Measurements from ENCODE around the gene CBARP.
"Not testable (repeated sequence)": the region's sequence is repeated elsewhere in the genome, so short reads cannot be mapped to it uniquely, and the experiment has no call there.

Gene CBARP

DNA sequence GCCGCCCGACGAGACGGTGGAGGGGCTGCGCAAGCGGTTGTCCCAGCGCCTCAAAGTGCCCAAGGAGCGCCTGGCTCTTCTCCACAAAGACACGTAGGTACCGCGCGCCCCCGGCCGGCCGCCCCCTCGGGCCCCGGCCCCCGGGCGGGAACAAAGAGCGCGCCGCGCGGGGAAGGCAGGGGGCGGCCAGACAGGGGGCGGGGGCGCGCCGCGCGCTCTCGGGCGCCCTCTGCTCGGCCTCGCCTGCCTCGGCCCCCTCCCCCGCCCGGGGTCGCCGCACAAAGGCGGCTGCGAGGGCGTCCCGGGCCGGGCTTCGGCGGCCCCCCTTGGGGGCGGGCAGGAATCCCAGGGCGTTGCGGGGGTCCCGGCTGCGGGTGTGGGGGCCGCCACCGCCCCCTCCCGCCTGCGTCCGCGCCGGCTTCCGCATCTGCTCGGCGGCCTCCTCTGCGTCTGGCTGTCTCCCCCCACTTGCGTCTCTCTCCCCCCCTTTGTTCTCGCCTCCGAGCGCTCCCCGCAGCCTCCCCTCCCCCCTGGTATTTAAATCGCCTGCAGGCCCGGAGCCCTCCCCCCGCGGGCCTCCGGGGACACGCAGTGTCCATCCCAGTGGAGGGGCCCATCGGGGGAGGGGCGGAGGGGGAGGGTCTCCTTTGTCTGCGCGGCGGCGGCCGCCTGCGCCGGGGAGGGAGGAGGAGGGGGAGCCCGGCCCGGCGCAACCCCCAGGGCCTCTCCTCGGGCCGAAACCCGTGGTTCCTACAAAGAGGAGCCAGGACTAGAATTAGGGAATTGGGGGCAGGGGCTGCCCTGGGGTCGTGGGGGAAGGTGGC lies 12.8 kb upstream of the CBARP start:
- peak; percentile 24 for DNase-seq

DNA sequence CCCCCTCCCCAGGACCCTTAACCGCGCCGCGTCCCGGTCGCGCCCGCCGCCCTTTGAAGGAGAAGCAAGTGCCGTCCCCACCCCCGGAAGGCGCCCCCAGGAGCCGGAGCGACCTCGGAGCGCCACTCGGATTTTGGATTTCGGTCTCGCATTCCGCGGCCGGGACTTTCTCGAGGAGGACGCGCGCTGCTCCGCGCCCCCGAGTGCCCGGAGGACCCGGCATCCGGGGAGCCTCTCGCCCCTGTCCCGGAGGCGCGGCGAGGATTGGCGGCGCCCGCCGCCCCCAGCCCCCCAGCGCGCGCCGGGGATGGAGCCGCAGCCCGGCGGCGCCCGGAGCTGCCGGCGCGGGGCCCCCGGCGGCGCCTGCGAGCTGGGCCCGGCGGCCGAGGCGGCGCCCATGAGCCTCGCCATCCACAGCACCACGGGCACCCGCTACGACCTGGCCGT lies 12.2 kb upstream of the CBARP start:
- DNase-seq = no peak

DNA sequence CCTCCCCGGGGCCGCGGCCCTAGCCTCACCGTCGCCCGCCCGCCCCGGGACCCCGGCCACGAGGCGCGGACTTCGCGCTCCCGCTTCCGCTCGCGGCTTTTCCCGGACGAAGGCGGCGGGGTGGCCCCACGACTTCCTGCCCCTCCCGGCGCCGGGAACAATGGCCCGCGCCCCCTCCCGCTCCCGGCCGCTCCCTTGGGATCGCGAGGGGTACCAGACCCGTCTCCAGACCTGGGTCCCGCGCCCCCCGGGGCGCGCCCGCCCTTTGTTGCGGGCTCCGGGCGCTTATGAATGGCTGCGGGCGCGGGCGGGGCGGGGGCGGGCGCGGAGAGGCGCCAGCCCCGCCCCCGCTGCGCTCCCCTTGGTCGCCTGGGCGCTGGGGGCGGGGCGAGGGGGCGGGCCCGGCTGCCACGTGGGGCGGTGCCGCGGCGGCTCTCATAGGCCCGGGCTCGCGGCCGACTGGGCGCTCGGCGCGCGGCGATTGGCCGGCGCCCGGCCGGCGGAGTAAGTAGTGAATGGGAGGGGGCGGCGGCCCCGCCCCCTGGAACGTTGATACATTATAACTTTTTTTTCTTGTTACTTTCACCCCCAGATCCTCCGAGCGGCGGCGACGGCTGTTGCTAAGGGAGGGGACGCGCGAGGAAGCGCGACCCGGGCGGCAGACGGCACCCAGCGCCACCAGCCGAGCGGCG lies 11.6 kb upstream of the CBARP start:
- peak; percentile 91 for DNase-seq

DNA sequence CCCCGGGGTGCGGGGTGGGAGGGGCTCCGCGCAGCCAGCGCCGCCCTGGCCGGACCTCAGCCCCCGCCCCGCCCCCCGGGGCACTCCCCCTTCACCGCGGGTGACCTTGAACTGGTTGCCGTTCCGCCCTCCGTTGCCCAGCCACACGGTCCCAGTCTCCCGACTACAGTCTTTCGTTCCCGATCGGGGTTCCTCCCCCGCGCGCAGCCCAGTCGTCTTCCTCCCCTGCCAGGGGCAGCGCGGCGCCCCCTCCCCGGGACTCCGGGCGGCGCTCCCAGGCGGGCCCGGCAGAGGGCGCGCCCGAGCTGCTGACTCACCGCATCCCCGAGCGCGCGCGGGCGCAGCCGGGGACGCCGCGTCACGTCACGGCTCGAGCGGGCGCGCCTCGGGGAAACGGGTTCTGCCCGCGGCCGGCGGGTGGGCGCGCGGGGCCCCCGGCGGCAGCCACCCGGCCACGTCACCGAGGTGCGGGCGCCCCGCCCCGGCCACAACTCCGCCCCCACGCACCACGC lies 11.0 kb upstream of the CBARP start:
- DNase-seq = peak; percentile 71

DNA sequence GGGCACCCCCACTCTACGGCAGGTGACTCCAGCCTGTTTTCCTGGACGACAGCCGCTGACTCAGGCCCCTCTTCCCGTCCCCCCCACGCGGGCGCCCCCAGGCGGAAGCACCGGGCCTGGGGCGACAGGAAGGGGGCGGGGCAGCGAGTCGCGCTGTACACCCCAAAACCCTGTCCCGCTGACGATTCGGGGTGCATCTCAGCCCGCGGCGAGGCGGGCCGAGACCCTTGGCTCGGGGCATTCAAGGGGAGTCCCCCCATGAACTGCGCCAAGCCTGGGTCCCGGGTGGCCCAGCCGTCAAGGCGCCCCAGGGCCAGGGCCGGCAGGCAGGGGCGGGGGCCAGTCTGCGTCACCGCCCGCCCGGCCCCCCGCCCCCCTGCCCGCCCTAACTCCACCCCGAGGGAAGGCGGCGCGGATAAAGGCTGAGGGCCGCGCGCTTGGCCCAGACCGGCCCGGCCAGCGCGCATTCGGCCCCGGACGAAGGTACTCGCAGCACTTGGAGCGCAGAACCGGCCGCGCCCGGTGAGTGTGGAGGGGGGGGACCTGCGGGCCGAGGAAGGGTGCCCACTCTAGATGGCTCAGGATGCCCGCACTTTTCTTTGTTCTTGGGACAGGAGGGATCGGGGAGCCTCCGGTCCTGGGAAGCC lies 10.5 kb upstream of the CBARP start, which contains the start of gene MIDN:
TSS of gene MIDN (plus strand) at position 445 of the 647 bp plus-strand sequence. CDS start 1,714 bp downstream, outside the sequence.
- DNase-seq = peak; percentile 71

DNA sequence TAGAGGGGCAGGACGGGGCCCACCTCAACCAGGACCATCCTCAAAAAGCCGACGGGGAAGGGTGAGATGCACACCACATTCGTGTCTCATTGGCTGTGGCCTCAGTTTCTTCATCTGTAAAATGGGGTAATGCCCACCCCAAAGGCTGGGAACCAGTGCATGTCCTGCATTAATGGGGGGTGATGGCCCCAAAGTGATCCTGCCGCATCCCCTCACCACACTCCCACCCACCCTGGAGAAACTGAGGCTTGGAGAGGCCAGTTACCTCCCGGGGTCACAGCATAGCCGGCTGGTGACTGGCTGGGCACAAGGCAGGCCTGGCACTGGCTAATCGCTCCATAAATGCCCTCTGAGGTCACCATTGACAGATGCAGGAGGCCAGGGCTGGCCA lies 9.9 kb upstream of the CBARP start:
- no peak for DNase-seq

DNA sequence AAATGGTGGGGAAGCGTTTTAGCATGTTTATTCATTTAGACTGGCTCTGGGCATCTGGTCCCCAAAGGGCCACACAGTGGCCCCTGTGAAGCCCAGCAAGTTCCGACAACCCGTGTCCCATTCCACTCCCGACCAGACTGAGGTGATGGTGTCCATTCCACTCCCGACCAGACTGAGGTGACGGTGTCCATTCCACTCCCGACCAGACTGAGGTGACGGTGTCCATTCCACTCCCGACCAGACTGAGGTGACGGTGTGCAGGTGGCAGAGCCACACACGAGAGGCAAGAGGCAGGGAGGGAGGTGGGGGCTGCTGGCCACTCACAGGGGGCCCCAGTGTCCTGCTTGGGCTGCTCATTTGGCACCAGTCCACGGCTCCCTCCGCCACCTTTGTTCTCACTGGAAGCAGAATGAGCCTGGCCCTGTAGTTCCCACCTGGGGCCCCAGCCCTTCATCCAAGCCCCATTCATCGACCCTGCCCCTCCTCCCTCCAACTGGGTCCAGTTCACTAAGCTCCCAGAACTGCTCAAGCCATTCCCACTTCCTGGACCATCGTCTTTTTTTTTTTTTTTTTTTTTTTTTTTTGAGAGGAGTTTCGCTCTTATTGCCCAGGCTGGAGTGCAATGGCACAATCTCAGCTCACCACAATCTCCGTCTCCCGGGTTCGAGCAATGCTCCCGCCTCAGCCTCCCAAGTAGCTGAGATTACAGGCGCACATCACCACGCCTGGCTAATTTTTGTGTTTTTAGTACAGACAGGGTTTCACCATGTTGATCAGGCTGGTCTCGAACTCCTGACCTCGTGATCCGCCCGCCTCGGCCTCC lies 8.7 kb upstream of the CBARP start:
- not testable (repeated sequence) for DNase-seq

- no peak for DNase-seq
Measured at GRCh38 chr19:1245494-1246264, 7.9 kb upstream of the CBARP start.

DNA sequence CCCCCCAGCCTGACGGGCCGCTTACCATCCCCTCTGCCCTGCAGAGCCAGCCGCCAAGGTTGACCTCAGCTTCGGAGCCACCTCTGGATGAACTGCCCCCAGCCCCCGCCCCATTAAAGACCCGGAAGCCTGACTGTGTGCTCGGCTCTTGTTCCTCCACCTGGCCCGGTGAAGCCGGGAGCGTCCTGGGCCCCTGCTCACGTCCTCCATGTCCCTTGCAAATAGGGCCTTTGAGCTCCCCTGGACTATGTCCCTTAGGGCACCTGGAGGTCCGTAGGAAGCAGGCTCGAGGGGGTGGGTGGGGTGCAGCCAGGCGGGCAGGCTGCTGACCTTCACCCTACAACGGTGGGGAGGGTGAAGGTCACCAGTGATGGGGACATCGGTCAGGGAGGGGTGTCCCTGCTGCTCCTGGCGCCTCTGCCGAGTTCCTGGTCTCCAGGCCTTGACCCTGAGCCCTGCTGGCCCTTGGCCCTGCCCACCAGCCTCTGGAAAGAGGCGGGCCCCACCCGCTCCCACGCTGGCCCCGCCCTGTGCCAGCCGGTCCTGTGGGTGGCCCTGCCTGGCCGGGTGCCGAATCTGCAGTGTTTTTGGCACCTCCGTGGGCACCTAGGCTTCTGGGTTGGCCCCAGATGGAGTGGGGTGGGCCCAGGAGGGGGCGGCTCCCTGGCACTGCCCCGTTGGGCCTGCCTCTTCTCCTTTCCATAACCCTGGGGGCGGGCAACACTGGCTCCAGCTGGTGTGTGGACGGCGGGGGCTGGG lies 7.1 kb upstream of the CBARP start:
- DNase-seq = no peak

GRCh38 chr19:1243768-1244692 lies 6.2 kb upstream of the CBARP start:
- peak; percentile 58 for DNase-seq

GRCh38 chr19:1241417-1242095 lies 3.8 kb upstream of the CBARP start, which contains the start of gene ATP5F1D:
Gene ATP5F1D (plus strand): TSS chr19:1241751. CDS start chr19:1241851, 100 bp downstream.
- peak; percentile 82 for DNase-seq

- no peak for DNase-seq
Measured at GRCh38 chr19:1240925-1241324, 3.1 kb upstream of the CBARP start.

- peak; percentile 74 for DNase-seq
Measured at GRCh38 chr19:1239796-1240737, 2.3 kb upstream of the CBARP start.

- DNase-seq = no peak
Measured at GRCh38 chr19:1239420-1239795, 1.6 kb upstream of the CBARP start.

DNA sequence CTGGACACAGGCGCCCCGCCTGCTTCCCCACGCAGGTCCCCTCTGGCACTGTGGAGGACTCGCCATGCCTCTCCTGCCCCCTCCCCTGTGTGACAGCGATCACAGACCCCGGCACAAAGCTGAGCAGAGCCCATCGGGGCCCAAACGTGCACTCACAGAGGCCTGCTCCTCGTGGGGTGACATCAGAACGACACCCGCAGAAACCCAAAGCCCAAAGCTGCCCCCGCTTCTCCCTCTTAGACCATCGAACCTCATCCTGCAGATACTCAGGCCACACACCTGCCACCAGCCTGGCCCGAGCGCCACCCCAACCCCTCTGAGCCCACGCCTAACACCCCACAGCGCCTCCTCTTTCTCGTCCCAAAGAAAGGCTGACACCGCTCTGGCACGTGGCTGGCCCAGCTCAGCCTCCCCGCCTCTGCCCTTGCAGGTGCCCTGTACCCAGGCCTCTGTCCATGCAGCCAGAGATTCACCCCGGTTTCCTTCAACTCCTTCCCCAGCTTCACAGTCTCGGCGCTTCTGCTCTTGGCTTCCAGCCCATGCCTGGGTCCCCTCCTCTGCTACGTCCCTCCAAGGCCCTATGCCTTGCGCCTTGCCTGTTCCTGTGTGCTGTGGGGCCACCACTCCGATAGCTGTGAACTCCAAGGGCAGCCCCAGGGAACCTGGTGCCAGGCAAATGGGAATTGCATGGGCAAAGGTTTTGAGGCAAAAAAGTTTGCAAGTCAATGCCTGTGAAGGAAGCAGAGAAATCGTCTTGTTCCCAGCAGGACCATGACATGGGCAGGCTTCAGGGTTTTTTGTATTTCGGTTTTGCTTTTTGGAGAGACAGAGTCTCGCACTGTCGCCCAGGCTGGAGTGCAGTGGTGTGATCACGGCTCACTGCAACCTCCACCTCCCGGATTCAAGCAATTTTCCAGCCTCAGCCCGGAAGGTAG lies 831 bp upstream of the CBARP start:
- no peak for DNase-seq

DNA sequence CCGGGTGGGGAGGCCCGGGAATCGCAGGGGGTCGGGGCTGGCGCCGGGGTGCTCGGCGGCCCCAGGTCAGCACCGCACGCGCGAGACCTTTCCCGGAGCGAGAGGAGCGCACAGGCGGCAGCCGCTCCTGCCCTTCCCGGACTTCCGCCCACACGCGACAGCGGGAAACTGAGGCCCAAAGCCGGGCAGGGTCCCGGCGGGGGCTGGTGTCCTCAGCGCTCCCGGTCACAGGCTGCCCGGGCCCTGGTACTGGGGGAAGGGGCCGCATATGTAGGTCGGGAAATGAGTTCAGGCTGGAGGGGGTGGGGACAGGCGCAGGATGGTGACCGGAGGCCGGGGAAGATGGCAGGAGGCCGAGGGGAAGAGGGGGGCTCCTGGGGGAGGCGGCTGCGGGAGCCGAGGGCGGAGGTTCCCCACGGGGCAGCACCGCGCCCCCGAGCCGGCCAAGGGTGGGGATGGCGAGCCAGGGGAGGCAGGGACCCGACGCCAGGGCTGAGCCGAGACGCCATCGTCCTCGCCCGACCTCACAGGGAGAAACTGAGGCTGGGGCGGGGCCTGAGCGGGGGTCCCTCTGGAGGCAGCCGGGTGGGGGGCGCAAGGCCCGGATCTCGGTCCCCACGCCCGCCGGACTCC lies 662 bp downstream of the CBARP start:
- no peak for DNase-seq
